IPS-15b (cell line): ENCODE data around the gene WASF2.
"Not testable (repeated sequence)": the region's sequence is repeated elsewhere in the genome, so short reads cannot be mapped to it uniquely, and the experiment has no call there.

Experiments
- H3K27me3 ChIP-seq: one replicate; pipeline ENCODE4 v1.6.1; 2013; ENCODE audit warnings: low read length; ENCODE audit not compliant: control insufficient read depth, insufficient read depth
- H3K36me3 ChIP-seq: one replicate; pipeline ENCODE4 v1.6.1; 2013; ENCODE audit warnings: low read length; ENCODE audit not compliant: control insufficient read depth, insufficient read depth
- H3K4me1 ChIP-seq: one replicate; pipeline ENCODE4 v1.6.1; 2013; ENCODE audit warnings: mild to moderate bottlenecking, low read length; ENCODE audit not compliant: control insufficient read depth, insufficient read depth
- H3K4me3 ChIP-seq: one replicate; pipeline ENCODE4 v1.5.1; 2013; ENCODE audit warnings: low read depth, low read length
- H3K9ac ChIP-seq: one replicate; pipeline ENCODE4 v1.6.1; 2013; ENCODE audit warnings: low read depth, mild to moderate bottlenecking, low read length
- H3K9me3 ChIP-seq: one replicate; pipeline ENCODE4 v1.6.1; 2013; ENCODE audit warnings: mild to moderate bottlenecking, low read length; ENCODE audit not compliant: control insufficient read depth, insufficient read depth

WASF2 gene

DNA sequence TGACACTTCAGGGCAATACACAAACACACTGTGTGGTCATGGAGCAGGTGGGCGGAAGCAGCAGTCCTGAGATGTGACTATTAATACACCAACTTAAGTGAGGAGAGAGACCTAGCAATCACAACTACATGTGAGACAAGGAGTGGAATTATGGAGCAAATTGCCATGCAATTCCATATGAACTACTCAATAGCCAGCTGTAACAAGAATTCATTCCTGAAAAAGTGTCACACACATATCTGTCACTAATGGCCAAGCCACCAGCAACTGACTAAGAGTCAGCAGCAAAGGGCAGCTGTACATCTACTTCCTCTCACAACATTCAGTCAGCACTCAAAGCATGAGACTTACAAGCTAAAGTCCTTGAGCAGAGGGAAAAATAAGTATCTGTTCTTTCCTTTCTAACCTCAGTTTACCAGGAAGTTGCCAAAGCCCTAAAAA is 51.3 kb downstream of the WASF2 start:
- Histone ChIP-seq H3K27me3 (no peaks in the 10 kb centered on the region), H3K9me3 (no peaks in the 10 kb centered on the region), H3K4me1 (peaks cover 26% of the 10 kb centered on the region), H3K9ac (no peak overlapping the region), H3K4me3 (no peak overlapping the region), H3K36me3 (no peaks in the 10 kb centered on the region)

DNA sequence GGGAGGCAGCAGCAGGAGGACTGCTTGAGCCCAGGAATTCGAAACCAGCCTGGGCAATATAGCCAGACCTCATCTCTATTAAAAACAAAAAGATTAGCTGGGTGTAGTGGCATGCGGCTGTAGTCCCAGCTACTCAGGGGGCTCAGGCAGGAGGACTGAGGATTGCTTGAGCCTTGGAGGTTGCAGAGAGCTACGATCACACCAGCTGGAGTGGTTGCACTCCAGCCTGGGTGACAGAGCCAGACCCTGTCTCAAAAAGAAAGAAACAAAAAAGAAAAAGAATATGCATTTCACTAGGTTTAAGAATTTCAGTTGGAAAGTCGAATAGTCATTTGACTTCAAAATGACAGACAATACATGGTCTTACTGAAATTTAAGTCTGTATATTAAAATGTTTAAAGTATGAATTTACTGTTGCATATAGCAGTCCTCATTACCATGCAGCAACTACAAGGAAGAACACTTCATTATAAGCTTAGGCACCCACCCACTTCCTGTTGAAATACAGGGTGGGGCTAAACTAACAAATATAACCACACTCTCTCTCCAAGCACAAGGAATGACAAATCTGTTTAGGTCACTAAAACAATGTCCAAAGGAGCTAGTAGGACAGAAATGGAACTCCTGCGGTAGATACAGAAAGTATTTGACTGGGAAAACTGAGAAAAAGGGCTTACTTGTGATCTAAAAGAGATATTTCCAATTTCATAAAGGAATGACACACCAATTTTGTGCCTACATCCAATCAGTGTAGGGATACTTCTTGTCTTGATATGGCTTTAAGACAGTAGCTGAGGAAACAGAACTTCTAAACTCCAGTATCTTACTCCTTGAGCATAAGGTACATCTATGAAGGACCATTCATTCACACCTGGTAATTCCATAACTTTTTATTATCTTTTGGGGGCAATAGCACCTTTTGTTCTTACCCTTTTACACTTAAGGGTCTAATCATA is 53.5 kb downstream of the WASF2 start:
- H3K4me1 ChIP-seq: peaks cover 31% of the 10 kb centered on the region
- no peaks in the 10 kb centered on the region for H3K9me3 ChIP-seq
- no peaks in the 10 kb centered on the region for H3K36me3 ChIP-seq
- H3K27me3 ChIP-seq: no peaks in the 10 kb centered on the region
- H3K4me3 ChIP-seq: no peak overlapping the region
- no peak overlapping the region for H3K9ac ChIP-seq

DNA sequence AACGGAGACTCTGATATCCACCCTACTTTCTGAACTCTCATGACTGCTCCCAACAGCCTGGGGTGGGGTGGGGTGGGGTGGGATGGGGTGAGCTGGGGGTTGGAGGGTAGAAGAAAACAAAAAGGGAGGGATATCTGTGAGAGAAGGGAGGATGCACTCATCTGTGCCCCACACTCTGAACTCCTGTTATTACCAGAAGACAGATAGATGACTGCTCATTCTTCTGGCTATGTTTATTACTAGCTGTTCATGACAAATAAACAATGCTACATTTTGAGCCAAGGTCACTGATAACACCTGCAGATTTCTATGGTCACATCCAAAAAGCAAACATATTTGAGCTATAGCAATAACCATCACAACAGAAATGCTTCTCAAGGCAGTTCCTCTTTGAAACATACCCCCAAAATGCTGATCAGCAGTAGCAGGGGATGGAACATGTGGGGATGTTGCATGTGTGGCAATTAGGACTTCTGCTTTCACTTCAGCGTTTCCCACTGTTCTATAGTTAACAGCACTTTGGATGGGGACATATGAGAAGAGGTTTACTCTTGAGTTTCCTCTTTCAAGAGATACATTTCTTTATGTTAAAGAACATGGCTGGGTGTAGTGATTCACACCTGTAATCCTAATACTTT is 54.3 kb downstream of the WASF2 start:
- Histone ChIP-seq H3K36me3 (no peaks in the 10 kb centered on the region), H3K9me3 (no peaks in the 10 kb centered on the region), H3K27me3 (no peaks in the 10 kb centered on the region), H3K4me1 (peaks cover 36% of the 10 kb centered on the region), H3K4me3 (no peak overlapping the region), H3K9ac (no peak overlapping the region)

GRCh38 chr1:27433706-27434105 is 56.3 kb downstream of the WASF2 start:
- Histone ChIP-seq H3K9ac (no peak overlapping the region), H3K27me3 (no peaks in the 10 kb centered on the region), H3K4me1 (peaks cover 41% of the 10 kb centered on the region), H3K9me3 (no peaks in the 10 kb centered on the region), H3K4me3 (no peak overlapping the region), H3K36me3 (no peaks in the 10 kb centered on the region)

- H3K9ac ChIP-seq, H3K36me3 ChIP-seq, H3K9me3 ChIP-seq, H3K27me3 ChIP-seq, H3K4me3 ChIP-seq: not testable (repeated sequence)
- peaks cover 38% of the 10 kb centered on the region for H3K4me1 ChIP-seq
These were observed 57.2 kb downstream of the WASF2 start for GRCh38 chr1:27432725-27433124.

DNA sequence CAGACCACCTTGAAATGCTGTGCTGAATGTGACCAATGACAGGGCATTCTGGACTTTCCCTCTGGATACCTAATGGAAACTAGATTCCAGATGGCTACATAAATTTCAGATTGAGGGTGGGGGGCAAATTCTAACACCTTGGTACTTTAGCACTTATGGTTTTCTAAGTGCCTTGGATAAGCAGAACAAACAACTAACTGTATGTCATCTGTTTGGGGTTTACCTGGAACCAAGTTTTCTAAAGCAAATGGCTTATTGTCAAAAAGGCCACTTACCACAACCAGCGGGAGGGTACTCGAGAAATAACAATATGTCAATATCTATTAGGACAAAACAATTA is 58.4 kb downstream of the WASF2 start:
- Histone ChIP-seq H3K9ac (no peak overlapping the region), H3K4me1 (peaks cover 32% of the 10 kb centered on the region), H3K36me3 (peaks cover 5% of the 10 kb centered on the region), H3K27me3 (no peaks in the 10 kb centered on the region), H3K4me3 (no peak overlapping the region), H3K9me3 (no peaks in the 10 kb centered on the region)

GRCh38 chr1:27430903-27431600 is 58.9 kb downstream of the WASF2 start:
- H3K36me3 ChIP-seq: peaks cover 5% of the 10 kb centered on the region
- H3K4me3 ChIP-seq: no peak overlapping the region
- H3K9ac ChIP-seq: no peak overlapping the region
- H3K27me3 ChIP-seq: no peaks in the 10 kb centered on the region
- peaks cover 28% of the 10 kb centered on the region for H3K4me1 ChIP-seq
- H3K9me3 ChIP-seq: no peaks in the 10 kb centered on the region

- Histone ChIP-seq H3K27me3 (no peaks in the 10 kb centered on the region), H3K4me1 (peaks cover 27% of the 10 kb centered on the region), H3K9ac (no peak overlapping the region), H3K9me3 (no peaks in the 10 kb centered on the region), H3K4me3 (no peak overlapping the region), H3K36me3 (peaks cover 5% of the 10 kb centered on the region)
These were observed 60.9 kb downstream of the WASF2 start for GRCh38 chr1:27429029-27429425.

DNA sequence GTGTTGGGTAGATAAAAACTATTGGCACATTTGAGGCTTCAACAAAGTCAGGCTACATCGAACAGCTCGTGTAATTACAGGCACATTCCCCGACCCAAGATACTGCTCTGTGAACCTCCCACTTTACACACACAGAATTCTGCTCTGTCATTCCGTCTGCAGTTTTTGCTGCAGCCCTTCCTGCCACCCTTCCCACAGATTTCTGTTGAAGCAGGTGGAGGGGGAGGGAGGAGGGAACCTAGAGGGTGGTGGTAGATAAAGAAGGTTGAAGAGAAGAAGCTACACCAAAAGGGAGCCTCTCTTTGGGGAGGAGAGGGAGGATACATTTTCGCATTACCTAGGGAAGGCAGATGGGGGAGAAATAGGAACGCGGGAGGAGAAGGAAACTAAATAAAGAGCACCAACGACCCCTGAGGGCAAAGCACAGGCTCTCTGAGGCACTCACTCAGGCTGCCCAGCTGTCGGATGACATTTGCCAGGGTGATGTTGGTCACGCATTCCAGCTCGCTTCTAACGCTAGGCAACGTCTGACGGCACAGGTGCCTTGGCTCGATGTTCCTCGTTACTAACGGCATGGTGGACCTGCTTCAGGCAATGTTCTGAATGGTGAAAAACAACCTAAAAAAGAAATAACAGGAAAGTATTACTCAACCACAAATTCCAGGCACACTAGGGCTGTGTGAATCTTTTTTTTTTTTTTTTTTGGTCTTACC is 61.5 kb downstream of the WASF2 start:
- Histone ChIP-seq H3K36me3 (peaks cover 5% of the 10 kb centered on the region), H3K9me3 (no peaks in the 10 kb centered on the region), H3K4me3 (no peak overlapping the region), H3K9ac (no peak overlapping the region), H3K27me3 (no peaks in the 10 kb centered on the region), H3K4me1 (peaks cover 29% of the 10 kb centered on the region)

DNA sequence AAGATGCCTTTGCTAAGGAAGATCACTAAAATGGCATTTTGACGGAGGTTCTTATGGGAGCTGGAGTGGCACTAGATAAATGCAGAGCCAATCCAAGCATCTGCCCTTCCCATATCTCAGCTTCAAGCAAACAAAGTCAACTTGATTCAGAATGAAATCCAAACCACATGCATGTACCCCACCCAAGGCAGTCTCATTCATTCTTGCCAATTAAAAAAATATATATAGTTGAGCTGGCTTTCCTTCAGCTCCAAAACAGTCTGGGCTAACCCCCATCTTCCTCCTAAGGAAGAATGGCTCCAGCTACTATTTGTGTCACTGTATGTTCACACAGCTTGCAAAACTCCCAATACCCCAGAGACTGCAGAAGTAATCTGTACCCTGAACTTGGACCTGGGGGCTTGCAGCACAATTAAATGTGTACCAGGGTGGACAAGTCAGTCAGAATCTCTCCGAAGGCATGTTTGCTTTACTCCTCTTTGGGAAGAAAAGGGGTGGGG is 62.1 kb downstream of the WASF2 start:
- Histone ChIP-seq H3K4me1 (peaks cover 29% of the 10 kb centered on the region), H3K9me3 (no peaks in the 10 kb centered on the region), H3K9ac (no peak overlapping the region), H3K36me3 (peaks cover 5% of the 10 kb centered on the region), H3K27me3 (no peaks in the 10 kb centered on the region), H3K4me3 (no peak overlapping the region)

- no peak overlapping the region for H3K9ac ChIP-seq
- H3K4me1 ChIP-seq: peaks cover 29% of the 10 kb centered on the region
These were observed 62.6 kb downstream of the WASF2 start for GRCh38 chr1:27427329-27427728.

More at GRCh38 chr1:27427329-27427728, 62.6 kb downstream of the WASF2 start:
- Histone ChIP-seq H3K9me3 (no peaks in the 10 kb centered on the region), H3K4me3 (no peak overlapping the region), H3K36me3 (peaks cover 5% of the 10 kb centered on the region), H3K27me3 (no peaks in the 10 kb centered on the region)
